Right atrium auricular region (tissue), 2 donors: Measurements from ENCODE around the gene ASB6. TPM values are rescaled to one million over a fixed set of nuclear protein-coding genes. Genes with fewer than 3 reads are reported as not detected.

Experiments used
- DNase-seq: peaks from one replicate; pipeline ENCODE4 v3.0.0-alpha.2; 2019; ENCODE audit warnings: low spot score
- H3K27ac ChIP-seq, 2 donors: fragments of 200-600 bp; sonication (generic); 1 replicate in 1 of 2; 2 replicates in 1 of 2; pipeline ENCODE4 v1.5.1; 2016 to 2019
- H3K27me3 ChIP-seq, 2 donors: fragments of 200-600 bp; sonication (generic); one replicate each; pipeline versions ENCODE4 v1.5.1 to v1.6.0; 2017 to 2019
- H3K36me3 ChIP-seq: fragments of 200-600 bp; sonication (generic); one replicate; pipeline ENCODE4 v1.5.1; 2016
- H3K4me1 ChIP-seq, 2 donors: fragments of 200-600 bp; sonication (generic); one replicate each; pipeline versions ENCODE4 v1.5.1 to v1.6.0; 2017 to 2019
- H3K4me3 ChIP-seq, 2 donors: fragments of 200-600 bp; sonication (generic); 1 replicate in 1 of 2; 2 replicates in 1 of 2; pipeline ENCODE4 v1.5.1; 2017 to 2019; ENCODE audit warnings: mild to moderate bottlenecking in 1 of 2, moderate library complexity in 1 of 2
- H3K9me3 ChIP-seq, 2 donors: fragments of 200-600 bp; sonication (generic); one replicate each; pipeline ENCODE4 v1.5.1; 2019
- total RNA-seq, 2 donors: library from RNA; depleted of rRNA; stranded (reverse); fragments of >200 nt; gene quantifications; one replicate each; pipeline ENCODE4 v1.1.0, GENCODE V29; 2016
- TF ChIP-seq, protein P1 (sequence below), 2 donors: fragments of 200-600 bp; sonication (generic); IDR thresholded peaks; one replicate each; pipeline ENCODE4 v1.5.1; 2019; ENCODE audit warnings: antibody characterized with exemption in 2 of 2

Gene ASB6
- total RNA-seq, 2 donors from 2014 or later = 10.2 to 12.6 TPM

DNA sequence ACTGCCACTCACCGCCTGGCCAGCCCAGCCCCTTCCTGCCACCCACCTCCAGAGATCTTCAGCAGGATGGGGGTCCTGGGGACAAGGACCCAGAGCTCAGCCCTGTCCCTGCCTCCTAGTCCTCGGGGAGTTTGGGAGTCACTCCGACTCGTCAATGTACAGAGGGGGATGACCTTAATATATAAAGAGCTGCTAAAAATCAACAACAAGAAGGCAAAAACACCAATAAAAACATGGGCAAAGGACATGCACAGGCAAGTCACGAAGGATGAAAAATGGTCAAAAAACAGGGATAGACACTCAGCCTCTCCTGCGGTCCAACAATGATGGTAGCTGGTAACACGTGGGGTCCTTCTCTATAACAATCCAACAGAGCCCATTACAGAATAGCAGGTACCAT is 4.7 kb upstream of the ASB6 start:
- TF ChIP-seq, protein P1, sequence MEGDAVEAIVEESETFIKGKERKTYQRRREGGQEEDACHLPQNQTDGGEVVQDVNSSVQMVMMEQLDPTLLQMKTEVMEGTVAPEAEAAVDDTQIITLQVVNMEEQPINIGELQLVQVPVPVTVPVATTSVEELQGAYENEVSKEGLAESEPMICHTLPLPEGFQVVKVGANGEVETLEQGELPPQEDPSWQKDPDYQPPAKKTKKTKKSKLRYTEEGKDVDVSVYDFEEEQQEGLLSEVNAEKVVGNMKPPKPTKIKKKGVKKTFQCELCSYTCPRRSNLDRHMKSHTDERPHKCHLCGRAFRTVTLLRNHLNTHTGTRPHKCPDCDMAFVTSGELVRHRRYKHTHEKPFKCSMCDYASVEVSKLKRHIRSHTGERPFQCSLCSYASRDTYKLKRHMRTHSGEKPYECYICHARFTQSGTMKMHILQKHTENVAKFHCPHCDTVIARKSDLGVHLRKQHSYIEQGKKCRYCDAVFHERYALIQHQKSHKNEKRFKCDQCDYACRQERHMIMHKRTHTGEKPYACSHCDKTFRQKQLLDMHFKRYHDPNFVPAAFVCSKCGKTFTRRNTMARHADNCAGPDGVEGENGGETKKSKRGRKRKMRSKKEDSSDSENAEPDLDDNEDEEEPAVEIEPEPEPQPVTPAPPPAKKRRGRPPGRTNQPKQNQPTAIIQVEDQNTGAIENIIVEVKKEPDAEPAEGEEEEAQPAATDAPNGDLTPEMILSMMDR (IDR thresholded peaks at IDR 0.05) = no peak
- H3K36me3 ChIP-seq = no peaks in the 10 kb centered on the region
- no peaks in the 10 kb centered on the region for H3K27me3 ChIP-seq
- no peak overlapping the region for H3K27ac ChIP-seq
- H3K4me3 ChIP-seq = no peak overlapping the region
- DNase-seq = no peak
- H3K9me3 ChIP-seq = no peaks in the 10 kb centered on the region
- H3K4me1 ChIP-seq = peaks cover 0 to 7% of the 10 kb centered on the region in 2 donors

DNA sequence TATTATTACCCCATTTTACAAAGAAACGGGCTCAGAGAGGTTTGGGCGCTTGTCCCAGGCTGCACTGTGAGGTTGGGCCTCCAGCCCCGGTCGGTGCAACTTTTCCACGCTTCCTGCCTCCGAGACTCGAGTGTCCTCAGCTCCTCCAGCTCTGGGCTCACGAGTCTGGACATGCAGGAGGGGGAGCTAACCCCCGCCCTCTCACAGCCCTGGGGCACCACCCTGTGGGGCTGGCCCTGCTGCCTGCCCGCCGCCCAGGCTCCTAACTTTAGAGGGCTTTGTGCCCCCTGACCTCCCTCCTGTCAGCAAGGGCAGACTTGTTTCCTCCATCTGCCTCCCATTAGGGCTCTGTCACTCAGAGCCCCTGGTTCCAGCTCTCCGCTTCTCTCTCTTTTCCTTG is 4.3 kb upstream of the ASB6 start:
- Histone ChIP-seq H3K27me3 (no peaks in the 10 kb centered on the region), H3K27ac (no peak overlapping the region), H3K4me1 (peaks cover 0 to 11% of the 10 kb centered on the region in 2 donors), H3K36me3 (no peaks in the 10 kb centered on the region), H3K9me3 (no peaks in the 10 kb centered on the region), H3K4me3 (no peak overlapping the region)
- DNase-seq = no peak
- TF ChIP-seq, protein P1 (IDR thresholded peaks at IDR 0.05) = no peak

DNA sequence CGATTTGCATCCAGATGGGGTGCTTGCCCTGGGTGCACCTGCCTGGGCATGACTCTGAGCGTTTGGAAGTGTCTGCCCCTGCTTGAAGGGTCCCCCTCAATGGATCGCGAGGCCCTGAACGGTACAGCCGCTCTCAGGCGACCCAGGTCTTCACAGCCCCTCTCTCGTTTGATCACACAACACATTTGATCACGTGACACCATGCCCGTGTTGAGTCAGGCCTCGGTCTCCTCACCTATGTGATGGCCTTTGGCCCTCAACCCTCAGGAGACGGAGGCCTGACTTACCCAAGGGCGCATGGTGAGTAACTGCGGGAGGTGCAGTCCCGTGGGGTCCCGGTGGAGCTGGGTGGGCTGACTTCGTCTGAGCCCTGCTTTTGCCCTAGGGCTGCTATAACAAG is 3.0 kb upstream of the ASB6 start:
- H3K27ac ChIP-seq = no peak overlapping the region
- H3K9me3 ChIP-seq = no peaks in the 10 kb centered on the region
- H3K27me3 ChIP-seq = no peaks in the 10 kb centered on the region
- DNase-seq = no peak
- peaks cover 0 to 24% of the 10 kb centered on the region in 2 donors for H3K4me1 ChIP-seq
- H3K4me3 ChIP-seq = no peak overlapping the region
- no peaks in the 10 kb centered on the region for H3K36me3 ChIP-seq
- TF ChIP-seq, protein P1 (IDR thresholded peaks at IDR 0.05) = no peak

DNA sequence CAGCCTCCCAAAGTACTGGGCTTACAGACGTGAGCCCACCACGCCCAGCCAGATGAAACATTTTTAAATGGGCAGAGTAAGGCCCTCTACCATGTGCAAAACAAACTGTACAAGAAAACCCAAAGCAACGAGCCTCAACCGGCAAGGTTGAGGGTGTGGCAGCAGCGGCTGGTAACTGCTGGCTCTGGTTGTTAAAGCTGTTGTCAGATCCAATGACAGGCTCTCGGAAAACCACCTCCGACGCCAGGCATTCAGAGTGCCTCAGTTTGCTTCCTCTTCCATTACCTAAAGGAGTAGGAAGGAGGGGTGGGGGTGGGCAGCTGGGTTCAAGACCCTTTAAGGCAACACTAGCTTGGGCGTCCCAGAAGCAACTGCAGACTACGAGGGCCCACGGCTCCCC is 2.4 kb upstream of the ASB6 start:
- TF ChIP-seq, protein P1 (IDR thresholded peaks at IDR 0.05) = no peak
- H3K36me3 ChIP-seq = peaks cover 4% of the 10 kb centered on the region
- no peak overlapping the region for H3K27ac ChIP-seq
- DNase-seq = no peak
- peaks cover 0 to 29% of the 10 kb centered on the region in 2 donors for H3K4me1 ChIP-seq
- H3K4me3 ChIP-seq = no peak overlapping the region
- H3K9me3 ChIP-seq = no peaks in the 10 kb centered on the region
- H3K27me3 ChIP-seq = no peaks in the 10 kb centered on the region

DNA sequence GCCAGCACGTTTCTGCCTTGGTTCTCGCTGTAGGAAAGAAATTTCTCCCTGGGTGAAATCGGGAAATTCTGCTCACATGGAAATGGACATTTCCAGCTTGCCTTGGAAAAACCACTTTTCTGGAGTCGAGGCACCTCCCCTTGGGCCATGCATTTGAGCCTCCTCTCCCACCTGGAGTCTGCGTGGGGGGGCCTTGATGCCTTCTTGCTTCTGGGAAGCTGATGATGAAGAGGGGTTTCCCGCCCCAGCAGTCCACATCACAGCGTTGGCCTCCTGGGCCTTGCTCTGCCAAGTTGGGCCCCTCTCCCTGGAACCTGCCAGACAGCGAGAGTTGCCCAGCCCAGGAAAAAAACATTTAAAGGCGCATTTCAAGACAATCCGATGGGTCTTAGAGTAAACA is 1.8 kb upstream of the ASB6 start:
- H3K27me3 ChIP-seq = no peaks in the 10 kb centered on the region

More for the DNA sequence above, 1.8 kb upstream of the ASB6 start:
- peaks cover 10% of the 10 kb centered on the region for H3K36me3 ChIP-seq
- peaks cover 0 to 32% of the 10 kb centered on the region in 2 donors for H3K4me1 ChIP-seq
- no peak for DNase-seq
- no peaks in the 10 kb centered on the region for H3K9me3 ChIP-seq
- H3K27ac ChIP-seq = no peak overlapping the region
- no peak overlapping the region for H3K4me3 ChIP-seq
- TF ChIP-seq, protein P1 (IDR thresholded peaks at IDR 0.05) = no peak
